Ishikawa (cell line): ENCODE data around the gene NPAP1.

ENCODE experiments used
- CEBPB ChIP-seq: IDR thresholded peaks from 2 replicates; pipeline ENCODE4 v1.6.1; 2012
- CREB1 ChIP-seq: IDR thresholded peaks from 2 replicates; pipeline ENCODE4 v1.6.1; 2012; ENCODE audit warnings: low read depth
- EGR1 ChIP-seq: IDR thresholded peaks from 2 replicates; pipeline ENCODE4 v1.6.1; 2012
- EP300 ChIP-seq: IDR thresholded peaks from 2 replicates; pipeline ENCODE4 v1.6.1; 2012; ENCODE audit warnings: borderline replicate concordance
- FOXM1 ChIP-seq: IDR thresholded peaks from 2 replicates; pipeline ENCODE4 v1.6.1; 2012; ENCODE audit warnings: low read depth, borderline replicate concordance
- MAX ChIP-seq: IDR thresholded peaks from 2 replicates; pipeline ENCODE4 v1.6.1; 2012
- NFIC ChIP-seq: IDR thresholded peaks from 2 replicates; pipeline ENCODE4 v1.6.1; 2012
- RAD21 ChIP-seq: IDR thresholded peaks from 2 replicates; pipeline ENCODE4 v1.6.1; 2012; ENCODE audit warnings: low read depth
- REST ChIP-seq: IDR thresholded peaks from 2 replicates; pipeline ENCODE4 v1.6.1; 2012; ENCODE audit warnings: low read depth, mild to moderate bottlenecking
- TAF1 ChIP-seq: IDR thresholded peaks from 2 replicates; pipeline ENCODE4 v1.6.1; 2012; ENCODE audit warnings: low read depth, mild to moderate bottlenecking
- TCF12 ChIP-seq: IDR thresholded peaks from 2 replicates; pipeline ENCODE4 v1.6.1; 2012; ENCODE audit warnings: low read depth
- TEAD4 ChIP-seq: IDR thresholded peaks from 2 replicates; pipeline ENCODE4 v1.6.1; 2012
- USF1 ChIP-seq: IDR thresholded peaks from 2 replicates; pipeline ENCODE4 v1.6.1; 2012
- YY1 ChIP-seq: IDR thresholded peaks from 2 replicates; pipeline ENCODE4 v1.6.1; 2012; ENCODE audit warnings: low read depth
- ZBTB7A ChIP-seq: IDR thresholded peaks from 2 replicates; pipeline ENCODE4 v1.6.1; 2012; ENCODE audit warnings: low read depth

Gene NPAP1

GRCh38 chr15:24682002-24682401 is 6.4 kb downstream of the NPAP1 start:
- TF ChIP-seq RAD21 (no peak), YY1 (no peak), TCF12 (no peak), TEAD4 (no peak), USF1 (no peak), ZBTB7A (no peak), CEBPB (no peak), REST (no peak), TAF1 (no peak)

- TF ChIP-seq CEBPB, result no peak
- TF ChIP-seq TEAD4, result no peak
- TF ChIP-seq ZBTB7A, result no peak
- TF ChIP-seq EP300, result no peak
- no peak for TF ChIP-seq USF1
- TF ChIP-seq MAX, result no peak
- TF ChIP-seq CREB1, result no peak
These were observed 8.2 kb downstream of the NPAP1 start for GRCh38 chr15:24683736-24684135.

- no peak for TF ChIP-seq MAX
- no peak for TF ChIP-seq TCF12
- TF ChIP-seq TEAD4, result no peak
- no peak for TF ChIP-seq FOXM1
- no peak for TF ChIP-seq ZBTB7A
- no peak for TF ChIP-seq EGR1
- no peak for TF ChIP-seq CREB1
- no peak for TF ChIP-seq YY1
- TF ChIP-seq NFIC, result no peak
- TF ChIP-seq EP300, result no peak
- no peak for TF ChIP-seq REST
- TF ChIP-seq RAD21, result no peak
- no peak for TF ChIP-seq CEBPB
- no peak for TF ChIP-seq TAF1
- TF ChIP-seq USF1, result no peak
These were observed 8.7 kb downstream of the NPAP1 start for GRCh38 chr15:24684313-24684712.

GRCh38 chr15:24696201-24696600 is 20.6 kb downstream of the NPAP1 start:
- TF ChIP-seq EGR1 (no peak), RAD21 (no peak), EP300 (no peak), MAX (no peak), YY1 (no peak), TAF1 (no peak), ZBTB7A (no peak), REST (no peak)
